Measurements from ENCODE around the gene VPS37D. TPM values are rescaled to one million over a fixed set of nuclear protein-coding genes. Genes with fewer than 3 reads are reported as not detected.

The VPS37D gene
- total and polyA plus RNA-seq, 3 donors from 2014 or later, result 10.3 to 24.8 (median 15.0) TPM

GRCh38 chr7:73622909-73623797 lies 44.5 kb upstream of the VPS37D start:
- H3K9me3 ChIP-seq, result no peaks in the 10 kb centered on the region

GRCh38 chr7:73623798-73624668 lies 43.6 kb upstream of the VPS37D start, which contains the start of gene MLXIPL:
TSS of gene MLXIPL (minus strand) at chr7:73624522. CDS start at chr7:73624492, 30 bp downstream.
- H3K4me1 ChIP-seq, result peaks cover 15% of the 10 kb centered on the region
- H3K27me3 ChIP-seq, result no peaks in the 10 kb centered on the region
- peak within 1 kb of the TSS; percentile 41 to 46 for H3K27ac ChIP-seq
- DNase-seq, result peak; percentile 96
- H3K9me3 ChIP-seq, result no peaks in the 10 kb centered on the region
- intact Hi-C loops (cut with DNase I; ENCODE audit: low total_unique reads), result no loop called here
- no peak for TF ChIP-seq POLR2A (IDR thresholded peaks at IDR 0.05)
- TF ChIP-seq CTCF (IDR thresholded peaks at IDR 0.05), result no peak
- H3K36me3 ChIP-seq (ENCODE audit: low read depth, missing control alignments), result no peaks in the 10 kb centered on the region
- peak within 1 kb of the TSS; percentile 59 to 75 for H3K4me3 ChIP-seq
- WGBS, 2 donors, result 3 to 4% methylated on average over 22 to 63 of the region's 80 CpGs

More at GRCh38 chr7:73622909-73623797, 44.5 kb upstream of the VPS37D start:
- DNase-seq, result peak; percentile 61
- Histone ChIP-seq H3K4me1 (peaks cover 15% of the 10 kb centered on the region), H3K27ac (peak overlapping the region in 1 of 2 donors; percentile 46), H3K27me3 (no peaks in the 10 kb centered on the region), H3K36me3 (ENCODE audit: low read depth, missing control alignments) (no peaks in the 10 kb centered on the region), H3K4me3 (peak overlapping the region; percentile 59 to 75)
- WGBS, 2 donors, result 3% methylated on average over 25 to 58 of the region's 58 CpGs
- no peak for TF ChIP-seq CTCF (IDR thresholded peaks at IDR 0.05)
- no peak for TF ChIP-seq POLR2A (IDR thresholded peaks at IDR 0.05)
- intact Hi-C loops (cut with DNase I; ENCODE audit: low total_unique reads), result no loop called here

- H3K27me3 ChIP-seq, result no peaks in the 10 kb centered on the region
- no peak overlapping the region for H3K27ac ChIP-seq
- no peak for TF ChIP-seq POLR2A (IDR thresholded peaks at IDR 0.05)
- TF ChIP-seq CTCF (IDR thresholded peaks at IDR 0.05), result no peak
- 47 to 75% methylated on average over 3 to 9 of the region's 9 CpGs for WGBS, 2 donors
- peak overlapping the region; percentile 59 to 75 for H3K4me3 ChIP-seq
- no peaks in the 10 kb centered on the region for H3K36me3 ChIP-seq (ENCODE audit: low read depth, missing control alignments)
- intact Hi-C loops (cut with DNase I; ENCODE audit: low total_unique reads), result no loop called here
- H3K4me1 ChIP-seq, result peaks cover 15% of the 10 kb centered on the region
- no peaks in the 10 kb centered on the region for H3K9me3 ChIP-seq
- no peak for DNase-seq
Observed at GRCh38 chr7:73624669-73625001, 43.0 kb upstream of the VPS37D start.

GRCh38 chr7:73625276-73625675 lies 42.4 kb upstream of the VPS37D start:
- Histone ChIP-seq H3K36me3 (ENCODE audit: low read depth, missing control alignments) (no peaks in the 10 kb centered on the region), H3K4me1 (peaks cover 15% of the 10 kb centered on the region), H3K27ac (no peak overlapping the region), H3K4me3 (no peak overlapping the region), H3K27me3 (no peaks in the 10 kb centered on the region), H3K9me3 (no peaks in the 10 kb centered on the region)
- 90 to 93% methylated on average over 10 to 11 of the region's 11 CpGs for WGBS, 2 donors
- TF ChIP-seq CTCF (IDR thresholded peaks at IDR 0.05) (no peak), POLR2A (IDR thresholded peaks at IDR 0.05) (no peak)
- intact Hi-C loops (cut with DNase I; ENCODE audit: low total_unique reads), result no loop called here
- no peak for DNase-seq
